Nephron progenitor cell (in vitro differentiated cells): ENCODE results near the gene C12orf43.

Source experiments
- DNase-seq: peaks from one replicate; pipeline ENCODE4 v3.0.0; 2021
- H3K27ac Mint-ChIP-seq: 2 replicates; pipeline ENCODE4 v1.8.0; 2021; ENCODE audit warnings: mild to moderate bottlenecking, moderate library complexity, mixed read lengths
- H3K27me3 Mint-ChIP-seq: 2 replicates; pipeline ENCODE4 v1.8.0; 2021; ENCODE audit warnings: mild to moderate bottlenecking, low read depth, mixed read lengths; ENCODE audit not compliant: poor library complexity
- H3K36me3 Mint-ChIP-seq: 2 replicates; pipeline ENCODE4 v1.8.0; 2021; ENCODE audit warnings: low read depth, mixed read lengths
- H3K4me1 Mint-ChIP-seq: 2 replicates; pipeline ENCODE4 v1.8.0; 2021; ENCODE audit warnings: mixed read lengths
- H3K4me3 Mint-ChIP-seq: 2 replicates; pipeline ENCODE4 v1.8.0; 2021; ENCODE audit warnings: mild to moderate bottlenecking, moderate library complexity, mixed read lengths
- H3K9me3 Mint-ChIP-seq: 2 replicates; pipeline ENCODE4 v1.8.0; 2021; ENCODE audit warnings: mild to moderate bottlenecking, moderate library complexity, mixed read lengths
- CTCF ChIP-seq: fragments of 200-600 bp; sonication (generic); IDR thresholded peaks from 2 replicates; pipeline ENCODE4 v1.5.0; 2021; ENCODE audit warnings: antibody characterized with exemption

The C12orf43 gene

GRCh38 chr12:121022713-121023112 is 6.4 kb upstream of the C12orf43 start:
- no peak for DNase-seq
- Mint-ChIP-seq H3K4me1 (no peaks in the 10 kb centered on the region), H3K9me3 (no peaks in the 10 kb centered on the region), H3K4me3 (no peak overlapping the region), H3K36me3 (no peaks in the 10 kb centered on the region), H3K27ac (no peak overlapping the region), H3K27me3 (peaks cover 14% of the 10 kb centered on the region)
- TF ChIP-seq CTCF, result no peak

- H3K27ac Mint-ChIP-seq, result no peak overlapping the region
- H3K4me3 Mint-ChIP-seq, result no peak overlapping the region
- no peaks in the 10 kb centered on the region for H3K36me3 Mint-ChIP-seq
- peaks cover 14% of the 10 kb centered on the region for H3K27me3 Mint-ChIP-seq
- DNase-seq, result no peak
- TF ChIP-seq CTCF, result no peak
- no peaks in the 10 kb centered on the region for H3K9me3 Mint-ChIP-seq
- H3K4me1 Mint-ChIP-seq, result no peaks in the 10 kb centered on the region
These were observed 5.5 kb upstream of the C12orf43 start for GRCh38 chr12:121021754-121022153.

GRCh38 chr12:121018860-121019617 is 2.8 kb upstream of the C12orf43 start:
- Mint-ChIP-seq H3K27me3 (peaks cover 14% of the 10 kb centered on the region), H3K4me3 (no peak overlapping the region), H3K36me3 (no peaks in the 10 kb centered on the region), H3K9me3 (no peaks in the 10 kb centered on the region), H3K27ac (no peak overlapping the region), H3K4me1 (peaks cover 19% of the 10 kb centered on the region)
- TF ChIP-seq CTCF, result no peak
- no peak for DNase-seq

- Mint-ChIP-seq H3K4me3 (no peak overlapping the region), H3K4me1 (peaks cover 19% of the 10 kb centered on the region), H3K36me3 (no peaks in the 10 kb centered on the region), H3K9me3 (no peaks in the 10 kb centered on the region), H3K27ac (no peak overlapping the region), H3K27me3 (peaks cover 14% of the 10 kb centered on the region)
- DNase-seq, result no peak
- no peak for TF ChIP-seq CTCF
These were observed 1.7 kb upstream of the C12orf43 start for GRCh38 chr12:121017966-121018491.

GRCh38 chr12:121013715-121014114 is 2.6 kb downstream of the C12orf43 start:
- TF ChIP-seq CTCF, result no peak
- no peak overlapping the region for H3K27ac Mint-ChIP-seq
- peaks cover 3% of the 10 kb centered on the region for H3K27me3 Mint-ChIP-seq
- H3K9me3 Mint-ChIP-seq, result no peaks in the 10 kb centered on the region
- peaks cover 10% of the 10 kb centered on the region for H3K36me3 Mint-ChIP-seq
- H3K4me3 Mint-ChIP-seq, result peak overlapping the region; percentile 60
- no peak for DNase-seq
- H3K4me1 Mint-ChIP-seq, result peaks cover 19% of the 10 kb centered on the region

GRCh38 chr12:121011820-121012219 is 4.5 kb downstream of the C12orf43 start:
- no peak for DNase-seq
- H3K27ac Mint-ChIP-seq, result peak overlapping the region; percentile 46

More at GRCh38 chr12:121011820-121012219, 4.5 kb downstream of the C12orf43 start:
- Mint-ChIP-seq H3K36me3 (peaks cover 21% of the 10 kb centered on the region), H3K27me3 (no peaks in the 10 kb centered on the region), H3K9me3 (no peaks in the 10 kb centered on the region), H3K4me1 (peaks cover 19% of the 10 kb centered on the region), H3K4me3 (no peak overlapping the region)
- no peak for TF ChIP-seq CTCF
